ENCODE measurements around the gene ZBED2. TPM values are rescaled to one million over a fixed set of nuclear protein-coding genes. Genes with fewer than 3 reads are reported as not detected.
"Not testable (repeated sequence)": the region's sequence is repeated elsewhere in the genome, so short reads cannot be mapped to it uniquely, and the experiment has no call there.

Gene ZBED2
- not detected for total RNA-seq
- long read RNA-seq = 0 reads

DNA sequence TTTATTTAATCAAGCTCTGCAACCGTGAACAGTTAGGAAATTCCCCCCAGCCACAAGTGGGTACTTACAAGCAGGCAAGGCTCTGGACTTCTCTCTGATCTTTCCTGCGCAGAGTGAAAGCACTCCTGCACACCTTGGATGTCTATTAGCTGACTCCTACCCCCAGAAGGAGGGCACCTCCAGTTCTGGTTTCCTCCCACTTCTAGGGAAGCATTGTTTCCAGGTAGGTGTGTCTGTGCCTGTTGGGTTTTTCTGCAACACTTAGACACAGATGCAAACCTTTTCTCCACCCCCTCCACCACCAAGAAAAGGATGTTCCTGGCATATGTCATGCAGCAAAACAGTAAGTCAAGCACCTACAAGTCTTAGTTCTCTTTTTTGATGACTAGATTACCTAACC is at the start of gene ZBED2:
Gene ZBED2 (minus strand): TSS at position 115 of the 400 bp plus-strand sequence. CDS start 1,145 bp downstream, outside the sequence.
- intact Hi-C loops (cut with DNase I) = no loop called here
- no peak for DNase-seq (ENCODE audit: low spot score)

DNA sequence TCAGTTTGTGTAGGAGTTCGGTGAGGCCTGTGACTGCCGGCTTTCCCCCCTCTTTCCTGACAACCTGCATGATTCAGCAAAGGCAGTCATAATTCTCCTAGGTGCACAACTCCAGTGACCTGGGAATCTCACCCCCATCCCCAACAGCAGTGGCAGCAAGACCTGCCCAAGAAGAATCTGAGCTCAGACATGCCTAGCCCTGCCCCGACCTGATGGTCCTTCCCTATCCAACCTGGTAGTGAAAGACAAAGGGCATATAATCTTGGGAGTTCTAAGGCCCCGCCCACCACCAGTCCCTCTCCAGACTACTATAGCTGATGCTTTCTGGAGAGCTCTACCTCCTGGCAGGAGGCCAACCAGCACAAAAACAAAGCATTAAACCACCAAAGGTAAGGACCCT is 44.2 kb upstream of the ZBED2 start:
- intact Hi-C loops (cut with DNase I) = no loop called here
- DNase-seq (ENCODE audit: low spot score) = no peak

DNA sequence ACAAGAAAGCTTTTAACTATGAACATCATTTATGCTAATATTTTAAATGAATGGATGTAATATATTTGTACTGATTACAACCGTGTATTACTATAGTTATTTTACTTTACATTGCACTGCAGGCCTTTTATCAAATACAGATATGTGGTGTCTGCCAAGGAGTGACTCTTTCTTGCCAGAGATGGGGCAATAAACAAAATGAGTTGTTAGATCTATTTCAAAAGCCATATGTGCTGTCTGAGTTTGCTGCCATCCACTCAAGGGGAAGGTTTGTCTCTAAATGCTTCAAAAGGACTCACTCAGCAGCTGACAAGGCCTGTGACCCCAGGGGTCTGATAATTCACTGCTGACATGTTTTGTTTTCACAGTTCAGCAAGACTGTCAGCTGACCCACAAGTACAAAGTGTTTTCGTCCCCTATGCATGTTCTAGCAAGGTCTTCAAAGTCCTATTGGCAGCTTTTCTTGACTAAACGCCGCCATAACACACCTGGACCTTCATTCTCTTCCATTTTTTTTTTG is 41.3 kb upstream of the ZBED2 start:
- DNase-seq (ENCODE audit: low spot score) = no peak
- intact Hi-C loops (cut with DNase I) = no loop called here

DNA sequence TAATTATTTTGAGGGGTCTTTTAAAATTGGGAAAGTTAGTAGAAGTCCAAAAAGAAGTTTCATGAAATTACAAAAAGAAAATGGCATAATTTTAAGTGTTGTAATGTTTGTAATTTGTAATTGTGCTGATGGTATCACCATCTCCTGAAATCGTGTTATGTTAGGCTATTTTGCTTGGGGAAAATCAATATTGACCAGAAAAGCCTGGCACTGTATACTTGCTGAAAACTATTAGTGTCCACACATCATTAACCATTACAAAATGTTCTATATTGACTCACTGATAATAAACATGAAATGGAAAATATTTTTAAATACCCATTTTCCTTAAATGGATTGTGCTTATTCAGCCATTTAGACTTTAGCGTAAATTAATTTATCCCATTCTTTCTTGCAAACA is 40.3 kb upstream of the ZBED2 start:
- intact Hi-C loops (cut with DNase I) = no loop called here
- no peak for DNase-seq (ENCODE audit: low spot score)

DNA sequence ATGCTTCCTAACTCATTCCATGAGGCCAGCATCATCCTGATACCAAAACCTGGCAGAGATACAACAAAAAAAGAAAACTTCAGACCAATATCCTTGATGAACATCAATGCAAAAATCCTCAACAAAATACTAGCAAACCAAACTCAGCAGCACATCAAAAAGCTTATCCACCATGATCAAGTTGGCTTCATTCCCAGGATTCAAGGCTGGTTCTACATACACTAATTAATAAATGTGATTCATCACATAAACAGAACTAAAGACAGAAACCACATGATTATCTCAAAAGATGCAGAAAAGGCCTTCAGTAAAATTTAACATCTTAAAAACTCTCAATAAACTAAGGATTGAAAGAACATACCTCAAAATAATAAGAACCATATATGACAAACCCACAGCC is 35.5 kb upstream of the ZBED2 start:
- DNase-seq (ENCODE audit: low spot score); intact Hi-C loops (cut with DNase I): not testable (repeated sequence)

DNA sequence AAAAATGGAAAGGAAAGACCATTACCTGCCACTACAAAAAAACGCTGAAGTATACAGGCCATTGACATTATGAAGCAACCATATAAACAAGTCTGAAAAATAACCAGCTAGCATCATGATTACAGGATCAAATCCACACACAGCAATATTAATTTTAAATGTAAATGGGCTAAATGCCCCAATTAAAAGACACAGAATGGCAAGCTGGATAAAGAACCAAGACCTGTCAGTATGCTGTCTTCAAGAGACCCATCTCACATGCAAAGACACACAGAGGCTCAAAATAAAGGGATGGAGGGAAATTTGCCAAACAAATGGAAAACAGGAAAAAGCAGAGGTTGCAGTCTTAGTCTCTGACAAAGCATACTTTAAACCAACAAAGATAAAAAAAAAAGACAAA is 33.9 kb upstream of the ZBED2 start:
- DNase-seq (ENCODE audit: low spot score); intact Hi-C loops (cut with DNase I): not testable (repeated sequence)

DNA sequence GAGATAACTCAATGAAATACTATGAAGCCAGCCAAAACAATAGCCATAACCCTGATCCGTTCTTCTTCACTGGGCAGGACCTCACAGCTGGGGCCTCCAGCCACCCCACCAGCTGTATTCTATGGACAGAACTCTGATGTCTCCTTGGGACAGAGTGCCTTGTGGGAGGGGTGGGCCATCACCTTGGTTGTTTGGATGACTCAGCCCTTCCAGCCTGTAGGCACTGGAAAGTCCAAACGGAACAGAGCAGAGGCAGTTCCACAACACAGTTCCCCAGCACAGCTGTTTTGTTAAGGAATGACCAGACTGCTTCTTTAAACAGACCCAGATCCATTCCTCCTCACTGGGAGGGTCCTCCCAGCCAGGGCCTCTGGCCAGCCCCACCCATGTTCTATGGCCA is 31.9 kb upstream of the ZBED2 start:
- DNase-seq (ENCODE audit: low spot score) = no peak

GRCh38 chr3:111621535-111621934 is 26.4 kb upstream of the ZBED2 start:
- DNase-seq (ENCODE audit: low spot score) = no peak
- intact Hi-C loops (cut with DNase I) = no loop called here

More for the DNA sequence above, 31.9 kb upstream of the ZBED2 start:
- intact Hi-C loops (cut with DNase I) = no loop called here

DNA sequence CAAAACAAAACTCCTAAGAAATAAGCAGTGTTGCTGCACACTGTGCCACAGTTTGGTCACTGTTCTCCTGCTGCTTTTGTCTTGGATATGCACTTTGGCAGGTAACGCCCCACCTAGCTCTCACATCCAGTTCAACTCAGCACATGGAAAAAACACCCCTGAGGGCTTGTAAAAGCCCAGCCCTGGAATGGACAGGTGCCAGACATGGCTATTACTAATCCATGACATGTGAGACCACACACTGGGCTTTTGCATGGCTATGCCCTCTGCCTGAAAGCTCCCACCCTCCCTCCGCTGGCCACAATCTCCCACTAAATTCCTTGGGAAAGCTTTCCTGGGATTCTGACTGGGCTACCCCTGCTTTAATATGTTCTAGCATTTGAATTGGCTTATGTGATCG is 24.7 kb upstream of the ZBED2 start:
- no peak for DNase-seq (ENCODE audit: low spot score)
- intact Hi-C loops (cut with DNase I) = no loop called here

DNA sequence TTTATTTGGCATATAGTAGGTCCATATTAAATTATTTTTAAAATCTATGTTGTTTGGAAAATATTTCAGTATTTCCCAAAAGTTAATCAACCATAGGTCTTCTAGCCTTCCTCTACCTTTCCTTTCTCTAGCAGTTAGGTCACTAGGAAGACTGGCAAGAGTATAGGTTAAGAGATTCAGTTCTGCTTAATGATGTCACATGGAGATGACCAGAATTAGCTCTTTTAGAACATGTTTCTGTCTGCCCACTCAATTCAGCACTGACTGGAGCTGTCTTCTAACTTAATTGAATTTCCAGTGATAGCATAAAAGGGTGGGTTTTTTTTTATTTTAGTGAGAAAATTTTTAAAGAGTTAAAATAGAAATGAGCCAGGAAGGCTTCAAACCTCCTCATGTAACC is 23.8 kb upstream of the ZBED2 start:
- DNase-seq (ENCODE audit: low spot score) = no peak
- intact Hi-C loops (cut with DNase I) = no loop called here

- no peak for DNase-seq (ENCODE audit: low spot score)
Measured at GRCh38 chr3:111617912-111618601, 22.9 kb upstream of the ZBED2 start.

GRCh38 chr3:111617406-111617805 is 22.3 kb upstream of the ZBED2 start:
- intact Hi-C loops (cut with DNase I) = no loop called here
- no peak for DNase-seq (ENCODE audit: low spot score)

More at GRCh38 chr3:111617912-111618601, 22.9 kb upstream of the ZBED2 start:
- intact Hi-C loops (cut with DNase I) = no loop called here

- no peak for DNase-seq (ENCODE audit: low spot score)
- intact Hi-C loops (cut with DNase I) = no loop called here
Measured at GRCh38 chr3:111616417-111617105, 21.4 kb upstream of the ZBED2 start.

GRCh38 chr3:111615880-111616279 is 20.7 kb upstream of the ZBED2 start:
- intact Hi-C loops (cut with DNase I) = no loop called here
- no peak for DNase-seq (ENCODE audit: low spot score)

DNA sequence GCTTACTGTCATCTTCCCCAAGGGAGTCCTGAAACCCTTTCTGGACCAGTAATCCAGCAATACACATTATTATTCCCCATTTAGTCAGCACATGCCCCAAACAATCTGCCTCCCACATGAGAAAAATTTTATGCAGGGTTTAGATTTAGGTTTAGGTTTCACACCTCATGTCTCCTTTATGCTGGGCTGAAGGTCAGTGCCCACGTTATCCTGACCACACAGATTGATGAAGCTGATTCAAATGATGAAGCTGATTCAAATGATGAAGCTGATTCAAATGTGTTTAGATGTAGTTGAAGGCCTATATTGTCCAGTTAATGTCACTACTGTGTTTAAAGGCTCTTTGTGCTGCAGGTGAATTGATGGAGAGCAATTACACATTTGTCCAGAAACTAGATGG is 18.1 kb upstream of the ZBED2 start:
- no peak for DNase-seq (ENCODE audit: low spot score)
- intact Hi-C loops (cut with DNase I) = no loop called here

- intact Hi-C loops (cut with DNase I) = no loop called here
- DNase-seq (ENCODE audit: low spot score) = no peak
Measured at GRCh38 chr3:111610612-111611054, 15.5 kb upstream of the ZBED2 start.

- intact Hi-C loops (cut with DNase I) = no loop called here
- DNase-seq (ENCODE audit: low spot score) = no peak
Measured at GRCh38 chr3:111610189-111610588, 15.0 kb upstream of the ZBED2 start.

GRCh38 chr3:111609700-111610099 is 14.6 kb upstream of the ZBED2 start:
- intact Hi-C loops (cut with DNase I) = no loop called here

GRCh38 chr3:111608383-111608782 is 13.2 kb upstream of the ZBED2 start:
- intact Hi-C loops (cut with DNase I) = no loop called here
- no peak for DNase-seq (ENCODE audit: low spot score)

More at GRCh38 chr3:111609700-111610099, 14.6 kb upstream of the ZBED2 start:
- DNase-seq (ENCODE audit: low spot score) = no peak

DNA sequence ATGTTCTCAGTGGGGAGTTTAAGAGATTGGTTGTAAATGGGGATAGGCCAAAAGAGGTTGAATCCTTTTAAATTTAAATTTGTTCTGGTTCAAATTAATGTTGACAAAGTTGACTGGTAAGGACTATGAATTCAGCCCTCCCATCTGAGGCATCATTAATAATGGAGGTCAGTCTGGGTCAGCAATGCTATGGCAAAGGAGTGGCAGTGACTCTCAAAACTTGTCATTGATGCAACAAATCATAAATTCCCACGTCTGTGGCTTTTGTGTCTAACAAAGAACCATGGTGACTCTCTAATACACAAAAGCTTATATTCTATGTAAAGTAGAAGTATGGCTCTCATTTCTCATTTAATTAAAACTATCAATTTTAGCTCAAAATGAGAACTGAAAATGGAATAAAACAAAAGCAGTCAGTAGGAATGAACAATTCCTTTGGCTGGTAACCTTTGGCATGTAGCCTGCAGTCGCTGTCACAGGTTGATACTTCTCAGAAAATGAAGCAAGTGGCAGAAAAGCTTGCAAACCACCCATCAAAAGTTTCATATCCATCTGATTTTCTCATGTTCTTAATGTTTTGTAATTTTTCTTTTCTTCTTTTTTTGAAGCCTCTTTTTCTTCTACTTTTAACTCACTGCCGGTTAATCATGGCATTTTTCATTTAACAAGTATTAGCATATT is 12.2 kb upstream of the ZBED2 start:
- intact Hi-C loops (cut with DNase I) = no loop called here
- DNase-seq (ENCODE audit: low spot score) = no peak

Data from cardiac septum (tissue), 1 donor.